IPS DF 19.7 (cell line): Measurements from ENCODE around the gene CD300LB.
"Not testable (repeated sequence)": the region's sequence is repeated elsewhere in the genome, so short reads cannot be mapped to it uniquely, and the experiment has no call there.

ENCODE experiments used
- DNase-seq: peaks from one replicate; pipeline ENCODE4 v3.0.0-alpha.2; 2013; ENCODE audit warnings: low read depth, low spot score

The CD300LB gene

DNA sequence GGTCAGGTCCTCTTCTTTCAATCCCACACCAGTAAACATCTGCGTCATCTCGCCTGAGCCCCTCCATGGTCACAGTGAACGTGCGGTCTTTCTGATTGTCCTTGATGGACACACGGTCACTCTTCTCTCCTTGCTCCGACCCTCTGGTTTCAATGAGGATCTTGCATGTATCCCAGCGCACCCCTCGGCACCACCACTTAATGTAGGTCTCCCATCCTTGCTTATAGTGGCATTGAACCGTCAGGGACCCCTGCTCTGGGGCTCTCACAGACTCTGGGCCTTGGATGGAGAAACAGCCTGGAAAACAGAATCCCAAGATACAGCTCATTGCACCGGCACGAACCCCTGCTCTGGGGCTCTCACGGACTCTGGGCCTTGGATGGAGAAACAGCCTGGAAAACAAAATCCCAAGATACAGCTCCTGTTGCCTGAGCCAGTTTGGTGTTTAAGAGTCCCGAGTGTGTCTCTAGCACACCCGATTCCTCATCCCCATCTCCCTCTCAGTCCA is 5.4 kb downstream of the CD300LB start:
- no peak for DNase-seq

DNA sequence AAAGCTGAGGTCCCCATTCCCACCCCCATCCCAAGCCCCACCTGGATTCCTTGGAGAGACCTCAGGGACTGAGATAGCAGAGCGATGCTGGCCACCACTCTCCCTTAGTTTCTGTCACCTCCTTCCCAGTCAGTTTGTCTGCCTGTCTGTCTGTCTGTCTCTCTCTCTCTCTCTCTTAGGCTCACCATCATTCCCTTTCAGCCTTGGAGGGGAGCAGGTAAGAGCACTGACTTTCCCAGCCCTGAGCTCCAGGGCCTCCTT is 5.9 kb downstream of the CD300LB start:
- no peak for DNase-seq

DNA sequence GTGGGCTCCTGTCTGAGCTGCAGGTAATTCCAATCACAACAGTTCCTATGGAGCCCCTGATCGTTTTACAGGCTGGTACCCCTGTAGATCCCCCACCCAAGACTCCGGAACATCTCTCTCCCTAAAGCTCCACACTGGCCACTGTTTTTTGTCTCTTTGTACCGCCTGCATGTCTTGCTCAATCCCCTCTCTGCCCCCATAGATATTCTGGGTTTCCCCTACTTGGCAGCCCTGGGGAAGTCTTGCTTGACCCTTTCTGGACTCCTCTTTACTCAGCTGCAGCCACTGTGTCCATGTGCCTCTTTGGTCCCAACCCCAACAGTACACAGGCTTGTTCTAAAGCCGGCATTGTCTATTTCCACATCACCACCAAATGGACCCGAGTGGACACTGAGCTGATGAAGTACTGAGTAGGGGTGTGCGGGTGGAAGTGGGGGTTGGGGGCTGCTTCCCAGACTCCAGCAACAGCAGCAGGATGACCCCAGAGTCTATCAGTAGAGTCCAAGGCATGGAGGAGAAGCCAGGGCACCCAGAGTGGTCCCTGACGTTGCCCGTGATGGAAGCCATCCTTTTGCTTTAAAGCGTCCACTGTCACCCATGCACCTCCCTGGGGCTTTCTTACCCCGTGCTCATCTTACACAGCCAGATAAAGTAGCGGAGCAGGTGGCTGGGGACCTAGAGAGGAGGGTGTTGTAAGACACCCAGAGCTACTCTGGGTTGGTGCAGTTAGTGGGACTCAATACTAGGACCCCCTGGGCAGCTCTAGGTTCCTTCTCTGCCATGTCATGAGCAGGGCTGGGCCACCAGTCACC is 6.4 kb downstream of the CD300LB start:
- DNase-seq, result no peak

DNA sequence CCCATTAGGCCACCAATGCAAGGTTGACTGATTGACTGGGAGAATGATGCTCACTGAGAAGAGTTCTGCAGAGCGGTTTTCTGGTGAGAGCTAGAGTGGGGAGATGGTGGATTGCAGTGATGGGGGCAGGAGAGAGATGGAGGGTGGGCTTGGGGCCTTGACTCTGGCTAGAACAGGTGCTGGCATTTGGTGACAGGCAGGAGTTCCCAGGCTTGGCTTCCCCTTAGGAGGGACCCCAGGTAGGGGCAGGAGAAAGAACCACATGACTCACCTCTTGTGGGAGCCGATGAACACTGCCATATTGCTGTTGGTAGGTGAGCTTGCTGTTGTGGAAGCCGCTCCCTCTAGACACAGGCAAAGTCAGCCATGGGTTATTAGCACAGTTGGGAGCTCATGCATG is 8.0 kb downstream of the CD300LB start:
- no peak for DNase-seq

- DNase-seq, result no peak
Observed at GRCh38 chr17:74522381-74523105, 8.7 kb downstream of the CD300LB start.

DNA sequence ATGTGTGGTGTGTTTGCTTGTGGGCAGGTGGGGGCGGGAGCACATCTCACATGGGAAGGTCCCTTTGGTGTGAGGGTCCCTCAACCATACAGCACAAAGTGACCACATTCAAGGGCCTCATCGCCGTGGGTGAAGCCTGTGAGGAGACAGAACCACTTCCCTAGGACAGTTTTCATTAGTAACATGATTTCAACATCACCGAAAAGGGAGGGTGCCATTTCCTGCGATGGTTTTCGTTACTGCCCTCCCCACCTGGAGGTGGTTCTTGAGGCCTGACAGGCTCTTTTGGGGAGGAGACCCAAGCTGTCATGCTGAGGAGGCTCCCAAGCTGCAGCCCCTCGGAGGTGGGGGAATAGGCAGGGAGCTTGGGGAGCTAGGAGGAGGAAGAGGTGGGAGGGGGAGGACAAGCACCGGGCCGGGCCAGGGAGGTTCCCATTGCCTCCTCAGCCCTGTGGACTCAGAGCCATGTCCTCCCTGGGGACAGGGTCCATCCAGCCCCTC is 9.5 kb downstream of the CD300LB start:
- no peak for DNase-seq

DNA sequence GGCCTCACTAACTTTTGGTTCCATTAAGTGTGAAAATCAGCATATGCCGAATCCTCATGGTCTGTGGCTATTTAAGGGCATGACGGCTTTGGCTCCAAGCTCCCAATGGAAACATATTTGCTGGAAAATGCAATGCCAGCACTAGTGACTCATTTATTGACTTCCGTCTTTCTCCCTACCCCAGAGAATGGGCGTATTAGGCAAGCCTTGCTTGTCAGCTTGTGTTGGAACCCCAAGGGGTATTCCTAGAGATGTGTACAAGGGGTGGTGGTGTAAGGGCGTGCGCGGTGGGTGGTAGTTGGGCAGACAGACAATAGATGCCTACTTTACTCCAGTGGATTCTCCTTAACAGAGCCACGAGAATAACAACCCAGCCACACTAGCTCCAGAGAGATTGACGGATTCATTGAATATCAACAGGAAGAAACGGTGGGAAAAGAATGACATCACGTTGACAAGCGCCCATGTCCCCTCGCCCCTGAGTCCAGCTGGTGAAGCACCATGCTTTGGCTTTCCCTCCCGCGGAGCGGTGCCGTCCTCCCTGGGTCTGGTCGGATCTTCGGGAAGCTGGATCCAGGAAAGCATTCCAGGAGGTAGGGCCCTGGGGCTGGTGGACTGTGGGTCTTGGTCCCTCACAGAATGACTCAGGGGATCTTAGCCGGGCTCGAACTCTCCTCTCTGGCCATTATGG is 10.3 kb downstream of the CD300LB start:
- DNase-seq, result no peak

DNA sequence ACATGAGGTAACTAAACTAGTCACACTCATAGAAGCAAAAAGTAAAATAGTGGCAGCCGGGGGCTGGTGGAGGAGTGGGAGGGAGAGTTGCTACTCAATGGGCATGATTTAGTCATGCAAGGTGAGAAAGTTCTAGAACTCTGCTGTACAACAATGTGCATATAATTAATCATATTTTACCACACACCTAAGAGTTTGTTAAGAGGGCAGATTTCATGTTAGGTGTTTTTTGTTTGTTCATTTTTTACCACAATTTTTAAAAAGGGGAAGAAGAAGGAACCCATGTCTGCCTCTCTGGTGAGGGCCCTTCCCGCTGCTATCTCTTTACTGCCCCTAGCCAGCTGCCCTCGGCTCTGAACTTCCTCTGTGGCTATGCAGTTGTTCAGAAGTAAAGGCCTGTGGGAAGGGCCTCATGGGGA is 11.2 kb downstream of the CD300LB start:
- no peak for DNase-seq

DNA sequence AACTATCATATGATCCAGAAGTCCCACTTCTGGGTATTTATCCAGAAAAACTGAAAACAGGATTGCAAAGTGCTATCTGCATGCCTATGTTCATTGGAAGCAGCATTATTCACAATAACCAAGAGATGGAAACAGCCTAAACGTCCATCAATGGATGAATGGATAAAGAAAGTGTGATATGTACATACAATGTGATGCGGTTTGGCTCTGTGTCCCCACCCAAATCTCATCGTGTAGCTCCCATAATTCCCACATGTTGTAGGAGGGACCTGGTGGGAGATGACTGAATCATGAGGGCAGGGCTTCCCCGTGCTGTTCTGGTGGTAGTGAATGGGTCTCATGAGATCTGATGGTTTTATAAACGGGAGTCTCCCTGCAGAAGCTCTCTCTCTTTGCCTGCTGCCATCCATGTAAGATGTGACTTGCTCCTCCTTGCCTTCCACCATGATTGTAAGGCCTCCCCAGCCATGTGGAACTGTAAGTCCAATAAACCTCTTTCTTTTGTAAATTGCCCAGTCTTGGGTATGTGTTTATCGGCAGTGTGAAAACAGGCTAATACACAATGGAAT is 12.8 kb downstream of the CD300LB start:
- DNase-seq, result not testable (repeated sequence)

- DNase-seq, result no peak
Observed at GRCh38 chr17:74516561-74517328, 14.5 kb downstream of the CD300LB start.

DNA sequence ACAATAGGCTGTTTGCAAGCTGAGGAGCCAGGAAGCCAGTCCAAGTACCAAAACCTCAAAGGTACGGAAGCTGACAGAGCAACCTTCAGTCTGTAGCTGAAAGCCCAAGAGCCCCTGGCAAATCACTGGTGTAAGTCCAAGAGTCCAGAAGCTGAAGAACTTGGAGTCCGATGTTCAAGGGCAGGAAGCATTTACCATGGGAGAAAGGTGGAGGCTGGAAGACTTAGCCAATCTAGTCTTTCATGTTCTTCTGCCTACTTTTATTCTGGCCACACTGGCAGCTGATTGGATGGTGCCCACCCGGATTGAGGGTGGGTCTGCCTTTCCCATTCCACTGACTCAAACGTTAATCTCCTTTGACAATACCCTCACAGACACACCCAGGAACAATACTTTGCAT is 15.3 kb downstream of the CD300LB start:
- DNase-seq, result no peak

GRCh38 chr17:74514632-74515334 is 16.5 kb downstream of the CD300LB start:
- DNase-seq, result no peak

GRCh38 chr17:74513987-74514631 is 17.2 kb downstream of the CD300LB start:
- DNase-seq, result no peak

- no peak for DNase-seq
Observed at GRCh38 chr17:74512624-74513091, 18.6 kb downstream of the CD300LB start.

GRCh38 chr17:74512036-74512435 is 19.2 kb downstream of the CD300LB start:
- DNase-seq, result no peak

- no peak for DNase-seq
Observed at GRCh38 chr17:74508156-74508555, 23.1 kb downstream of the CD300LB start.

GRCh38 chr17:74503949-74504348 is 27.3 kb downstream of the CD300LB start:
- DNase-seq, result not testable (repeated sequence)

GRCh38 chr17:74502861-74503260 is 28.4 kb downstream of the CD300LB start:
- no peak for DNase-seq

DNA sequence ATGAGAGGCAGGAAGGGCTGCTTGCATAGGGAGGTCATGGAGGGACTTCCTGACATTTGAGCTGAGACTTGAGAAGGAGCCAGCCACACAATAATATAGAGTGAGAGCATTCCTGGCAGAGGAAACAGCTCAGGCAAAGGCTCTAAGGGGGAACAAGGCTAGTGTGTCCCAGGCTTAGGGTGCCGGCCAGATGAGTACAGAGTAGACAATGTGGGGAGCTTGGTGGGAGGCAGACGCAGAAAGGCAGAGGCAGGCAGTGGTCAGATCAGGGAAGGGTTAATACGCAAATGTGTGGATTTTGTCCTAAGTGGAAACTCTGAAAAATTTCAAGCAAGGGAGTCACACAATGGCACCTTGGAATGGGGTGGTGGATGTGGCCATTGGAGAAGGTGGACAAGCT is 31.3 kb downstream of the CD300LB start:
- no peak for DNase-seq

DNA sequence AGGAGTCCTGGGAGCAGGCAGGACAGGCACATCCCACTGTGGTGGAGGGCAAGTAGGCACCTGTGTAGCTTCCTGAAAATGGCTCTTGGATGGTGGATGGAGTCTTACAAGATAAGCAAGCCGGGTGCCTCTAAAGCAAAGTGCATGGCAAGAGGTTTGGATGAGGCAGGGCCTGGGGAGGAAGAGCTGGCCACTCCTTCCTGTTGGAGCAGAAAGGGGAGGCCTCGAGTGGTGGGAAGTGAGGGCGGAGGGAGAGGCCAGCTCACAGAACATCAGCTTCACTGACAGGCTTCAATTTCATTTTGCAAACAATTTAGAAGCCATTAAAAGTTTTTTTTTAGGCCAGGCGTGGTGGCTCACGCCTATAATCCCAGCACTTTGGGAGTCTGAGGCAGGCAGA is 33.8 kb downstream of the CD300LB start:
- no peak for DNase-seq
